Measurements from ENCODE around the gene ISG15. TPM values are rescaled to one million over a fixed set of nuclear protein-coding genes. Genes with fewer than 3 reads are reported as not detected.
"Not testable (repeated sequence)": the region's sequence is repeated elsewhere in the genome, so short reads cannot be mapped to it uniquely, and the experiment has no call there.

ISG15 gene
- total RNA-seq, 2 experiments from 2014 or later = 593 to 623 TPM

DNA sequence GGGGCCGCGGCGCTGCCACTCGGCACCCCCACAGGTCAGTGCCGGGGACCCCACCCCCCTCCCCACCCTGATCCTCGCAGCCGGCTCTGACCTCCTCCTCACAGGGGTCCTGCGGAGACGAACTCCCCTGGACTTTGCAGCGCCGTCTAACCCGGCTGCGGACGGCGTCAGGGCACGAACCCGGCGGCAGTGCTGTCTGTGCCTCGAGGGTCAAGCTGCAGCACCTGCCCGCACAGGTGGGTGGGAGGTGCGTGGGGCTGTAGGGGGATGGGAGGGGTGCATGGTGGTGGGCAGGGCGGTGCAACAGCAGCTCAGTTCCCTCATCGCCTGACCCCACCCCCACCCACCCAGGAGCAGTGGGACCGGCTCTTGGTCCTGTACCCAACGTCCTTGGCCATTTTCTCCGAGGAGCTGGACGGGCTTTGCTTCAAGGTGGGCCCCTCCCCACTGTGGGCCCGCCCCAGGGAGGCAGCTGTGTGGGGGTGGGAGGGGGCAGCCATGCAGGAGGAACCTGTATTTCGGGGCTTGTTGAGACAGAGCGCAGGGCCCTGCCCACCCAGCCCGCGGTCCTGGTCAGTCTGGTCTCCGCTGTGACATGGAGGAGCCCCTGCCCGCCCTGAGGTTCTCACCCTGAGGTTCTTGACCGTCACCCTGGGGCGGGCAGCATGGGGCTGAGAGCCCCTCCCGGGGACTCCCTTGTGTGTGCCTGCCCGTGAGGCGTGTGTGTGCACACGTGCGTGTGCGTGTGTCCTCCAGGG is 42.1 kb upstream of the ISG15 start:
- ChIA-PET POLR2A (no interaction called here), CTCF (interaction anchor here (0.9 kb wide), 1 partner anchor 65 kb away, joined by 3 read pairs; no protein-coding TSS in a partner anchor)
- Mint-ChIP-seq H3K36me3 (ENCODE audit: low read depth) (no peaks in the 10 kb centered on the region), H3K27ac (no peak overlapping the region), H3K4me1 (peaks cover 15% of the 10 kb centered on the region), H3K4me3 (no peak overlapping the region), H3K27me3 (peaks cover 11% of the 10 kb centered on the region), H3K9me3 (peaks cover 7% of the 10 kb centered on the region)
- DNase-seq = no peak

DNA sequence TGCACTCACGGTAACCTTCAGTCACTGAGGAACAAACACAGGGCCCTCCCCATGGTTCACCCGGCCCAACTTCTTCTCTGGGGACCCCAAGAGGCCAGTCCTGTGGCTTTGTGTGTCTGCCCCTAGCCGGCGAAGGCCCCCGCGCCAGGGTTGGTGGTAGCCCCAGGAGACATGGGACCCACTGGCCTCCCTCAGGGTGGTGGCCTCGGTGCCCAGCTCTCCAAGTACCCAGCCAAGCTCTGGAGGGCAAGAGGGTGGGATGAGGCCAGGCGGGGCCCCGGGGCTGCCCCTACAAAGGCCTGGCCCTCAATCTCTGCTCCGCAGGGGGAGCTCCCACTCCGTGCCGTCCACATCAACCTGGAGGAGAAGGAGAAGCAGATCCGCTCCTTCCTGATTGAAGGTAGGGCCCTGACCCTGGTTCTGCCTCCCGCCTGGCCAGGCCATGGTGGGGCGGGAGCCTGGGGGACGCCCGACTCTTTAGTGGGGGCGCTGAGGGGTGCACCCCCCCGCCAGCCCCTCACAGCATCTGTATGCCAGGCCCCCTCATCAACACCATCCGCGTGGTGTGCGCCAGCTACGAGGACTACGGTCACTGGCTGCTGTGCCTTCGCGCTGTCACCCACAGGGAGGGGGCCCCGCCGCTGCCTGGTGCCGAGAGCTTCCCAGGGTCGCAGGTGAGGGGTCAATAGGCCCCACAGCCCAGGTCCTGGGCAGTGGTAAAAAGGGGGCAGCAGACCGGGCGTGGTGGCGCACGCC is 41.4 kb upstream of the ISG15 start:
- H3K4me1 Mint-ChIP-seq = peaks cover 12% of the 10 kb centered on the region
- no peak overlapping the region for H3K27ac Mint-ChIP-seq
- H3K4me3 Mint-ChIP-seq = no peak overlapping the region
- peaks cover 11% of the 10 kb centered on the region for H3K27me3 Mint-ChIP-seq
- peaks cover 7% of the 10 kb centered on the region for H3K9me3 Mint-ChIP-seq
- POLR2A ChIA-PET = no interaction called here
- CTCF ChIA-PET = interaction anchor here (0.9 kb wide), 1 partner anchor 66 kb away, joined by 3 read pairs; no protein-coding TSS in a partner anchor
- no peaks in the 10 kb centered on the region for H3K36me3 Mint-ChIP-seq (ENCODE audit: low read depth)
- no peak for DNase-seq

DNA sequence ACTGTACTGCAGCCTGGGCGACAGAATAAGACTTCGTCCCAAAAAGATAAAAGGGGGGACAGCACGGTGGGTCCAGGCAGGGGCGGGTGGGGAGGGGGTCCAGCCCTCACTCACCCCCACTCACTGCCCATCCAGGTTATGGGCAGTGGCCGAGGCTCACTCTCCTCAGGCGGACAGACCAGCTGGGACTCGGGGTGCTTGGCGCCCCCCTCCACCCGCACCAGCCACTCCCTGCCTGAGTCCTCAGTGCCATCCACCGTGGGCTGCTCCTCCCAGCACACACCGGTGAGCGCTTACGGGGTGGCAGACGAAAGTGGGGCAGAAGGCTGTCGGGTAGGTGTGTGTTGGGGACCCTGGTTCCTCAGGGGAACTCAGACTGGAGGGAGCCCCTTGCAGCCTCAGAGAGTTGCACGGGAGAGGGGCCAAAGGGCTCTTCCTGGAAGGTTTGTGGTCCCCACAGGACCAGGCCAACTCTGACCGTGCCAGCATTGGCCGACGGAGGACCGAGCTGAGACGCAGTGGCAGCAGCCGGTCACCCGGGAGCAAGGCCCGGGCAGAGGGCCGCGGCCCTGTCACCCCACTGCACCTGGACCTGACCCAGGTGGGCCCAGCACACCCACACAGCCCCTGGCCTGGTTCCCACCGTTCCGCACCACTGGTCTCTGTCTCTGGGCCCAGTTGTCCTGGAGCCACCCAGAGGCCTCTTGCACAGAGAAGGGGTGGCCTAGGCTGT is 40.4 kb upstream of the ISG15 start:
- CTCF ChIA-PET = no interaction called here
- peaks cover 9% of the 10 kb centered on the region for H3K4me1 Mint-ChIP-seq
- no peak for DNase-seq
- H3K27me3 Mint-ChIP-seq = peaks cover 11% of the 10 kb centered on the region
- no peak overlapping the region for H3K27ac Mint-ChIP-seq
- POLR2A ChIA-PET = no interaction called here
- no peak overlapping the region for H3K4me3 Mint-ChIP-seq
- H3K9me3 Mint-ChIP-seq = peaks cover 7% of the 10 kb centered on the region
- no peaks in the 10 kb centered on the region for H3K36me3 Mint-ChIP-seq (ENCODE audit: low read depth)

DNA sequence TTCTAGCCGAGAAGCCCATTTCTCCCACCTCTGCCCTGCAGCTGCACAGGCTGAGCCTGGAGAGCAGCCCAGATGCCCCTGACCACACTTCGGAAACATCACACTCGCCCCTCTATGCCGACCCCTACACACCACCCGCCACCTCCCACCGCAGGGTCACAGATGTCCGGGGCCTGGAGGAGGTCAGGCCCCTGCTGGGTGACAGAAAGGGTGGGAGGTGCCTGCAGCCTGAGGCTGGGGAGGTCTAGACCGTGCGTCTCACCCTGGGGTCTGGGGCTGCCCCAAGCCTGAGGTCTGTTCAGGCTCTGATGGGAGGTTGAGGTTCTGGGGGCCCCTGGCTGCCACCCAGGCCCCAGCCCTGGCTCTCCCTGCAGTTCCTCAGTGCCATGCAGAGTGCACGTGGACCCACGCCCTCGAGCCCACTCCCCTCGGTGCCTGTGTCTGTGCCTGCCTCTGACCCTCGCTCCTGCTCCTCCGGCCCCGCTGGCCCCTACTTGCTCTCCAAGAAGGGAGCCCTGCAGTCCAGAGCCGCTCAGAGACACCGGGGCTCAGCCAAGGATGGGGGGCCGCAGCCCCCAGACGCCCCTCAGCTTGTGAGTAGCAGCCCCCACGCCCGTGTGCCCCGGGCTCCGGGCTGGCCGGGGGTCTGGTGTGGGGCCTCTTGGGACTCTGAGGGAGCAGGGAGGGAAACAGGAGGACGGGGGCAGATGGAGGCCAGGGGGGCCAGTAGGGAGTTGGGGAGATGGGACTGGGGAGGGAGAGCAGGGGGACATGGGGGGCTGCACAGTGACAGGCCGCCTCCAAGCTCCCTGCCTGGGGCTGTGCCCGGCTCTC is 39.6 kb upstream of the ISG15 start:
- ChIA-PET POLR2A (no interaction called here), CTCF (no interaction called here)
- peaks cover 7% of the 10 kb centered on the region for H3K9me3 Mint-ChIP-seq
- peaks cover 11% of the 10 kb centered on the region for H3K27me3 Mint-ChIP-seq
- H3K36me3 Mint-ChIP-seq (ENCODE audit: low read depth) = no peaks in the 10 kb centered on the region
- DNase-seq = no peak
- H3K27ac Mint-ChIP-seq = no peak overlapping the region
- peaks cover 12% of the 10 kb centered on the region for H3K4me1 Mint-ChIP-seq
- H3K4me3 Mint-ChIP-seq = no peak overlapping the region

DNA sequence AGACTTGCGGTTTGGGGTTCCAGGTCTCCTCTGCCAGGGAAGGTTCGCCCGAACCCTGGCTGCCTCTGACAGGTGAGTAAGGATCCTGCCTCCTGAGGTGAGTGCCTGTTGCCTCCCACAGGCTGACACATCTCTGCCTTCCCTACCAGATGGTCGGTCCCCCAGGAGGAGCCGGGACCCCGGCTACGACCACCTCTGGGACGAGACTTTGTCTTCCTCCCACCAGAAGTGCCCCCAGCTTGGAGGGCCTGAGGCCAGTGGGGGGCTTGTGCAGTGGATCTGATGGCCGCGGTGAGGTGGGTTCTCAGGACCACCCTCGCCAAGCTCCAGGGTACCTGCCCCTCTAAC is 39.0 kb upstream of the ISG15 start:
- peaks cover 7% of the 10 kb centered on the region for H3K27me3 Mint-ChIP-seq
- no peak for DNase-seq
- CTCF ChIA-PET = no interaction called here
- POLR2A ChIA-PET = no interaction called here
- H3K36me3 Mint-ChIP-seq (ENCODE audit: low read depth) = no peaks in the 10 kb centered on the region
- peaks cover 5% of the 10 kb centered on the region for H3K9me3 Mint-ChIP-seq
- no peak overlapping the region for H3K27ac Mint-ChIP-seq
- no peak overlapping the region for H3K4me3 Mint-ChIP-seq
- H3K4me1 Mint-ChIP-seq = peaks cover 12% of the 10 kb centered on the region

DNA sequence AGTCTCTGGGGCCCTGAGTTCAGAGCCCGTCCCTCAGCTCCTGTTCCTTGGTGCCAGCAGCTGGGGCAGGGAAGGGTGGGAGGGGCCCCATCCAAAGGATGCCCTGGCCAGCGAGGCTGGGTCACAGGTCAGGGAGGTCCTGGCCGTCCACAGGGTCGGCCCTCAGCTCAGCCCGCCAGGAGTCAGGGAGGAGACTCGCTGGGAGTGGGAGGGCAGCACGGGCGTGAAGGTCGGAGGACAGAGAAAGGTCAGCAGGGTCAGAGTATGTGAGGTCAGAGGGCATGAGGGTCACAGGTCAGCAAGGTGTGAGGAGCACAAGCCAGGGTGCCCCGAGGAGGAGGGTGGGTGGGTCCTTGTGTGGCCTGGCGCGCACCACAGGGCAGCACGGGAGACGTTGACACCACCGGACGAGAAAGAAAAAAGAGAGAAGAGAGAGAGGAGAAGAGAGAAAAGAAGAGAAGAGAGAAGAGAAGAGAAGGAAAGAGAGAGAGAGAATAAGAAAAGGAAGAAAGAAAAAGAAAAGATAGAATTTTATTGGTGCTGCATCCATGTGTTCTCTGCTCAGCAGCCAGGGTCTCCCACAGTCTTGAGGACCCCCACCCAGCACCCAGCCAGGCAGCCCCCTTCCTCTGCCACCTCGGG is 38.5 kb upstream of the ISG15 start:
- POLR2A ChIA-PET = interaction anchor here (2.2 kb wide), 1 partner anchor 8 kb away, joined by 7 read pairs; no protein-coding TSS in a partner anchor
- Mint-ChIP-seq H3K27ac (no peak overlapping the region), H3K4me1 (peaks cover 12% of the 10 kb centered on the region), H3K4me3 (no peak overlapping the region), H3K9me3 (no peaks in the 10 kb centered on the region), H3K36me3 (ENCODE audit: low read depth) (no peaks in the 10 kb centered on the region), H3K27me3 (peaks cover 2% of the 10 kb centered on the region)
- CTCF ChIA-PET = interaction anchor here (1.6 to 2.3 kb wide), 3 partner anchors 7 to 69 kb away, joined by 7 to 12 read pairs (median 11); partner anchors contain the start of genes NOC2L and PLEKHN1
- no peak for DNase-seq

DNA sequence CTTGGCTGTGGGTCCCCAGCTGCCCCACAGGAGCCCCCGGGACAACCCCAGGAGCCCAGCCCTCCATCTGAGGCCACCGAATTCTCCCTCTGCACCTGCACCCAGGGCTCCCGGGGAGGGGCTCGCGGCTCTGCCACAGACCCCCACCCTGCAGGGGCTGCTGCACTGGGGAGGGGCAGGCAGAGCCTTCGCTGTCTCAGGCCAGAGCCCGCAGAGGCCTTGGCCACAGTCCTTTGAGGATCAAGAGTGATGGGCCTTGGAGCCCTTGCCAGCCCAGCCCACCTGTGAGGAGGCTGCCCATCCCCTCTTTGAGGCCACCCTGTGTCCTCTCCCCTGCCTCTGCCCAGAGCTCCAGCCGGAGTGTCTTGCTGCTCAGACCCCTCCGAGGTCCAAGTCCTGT is 37.9 kb upstream of the ISG15 start:
- Mint-ChIP-seq H3K36me3 (ENCODE audit: low read depth) (no peaks in the 10 kb centered on the region), H3K9me3 (no peaks in the 10 kb centered on the region), H3K4me1 (peaks cover 12% of the 10 kb centered on the region), H3K27ac (no peak overlapping the region), H3K4me3 (no peak overlapping the region), H3K27me3 (peaks cover 2% of the 10 kb centered on the region)
- no peak for DNase-seq
- ChIA-PET CTCF (interaction anchor here (1.6 to 2.3 kb wide), 3 partner anchors 8 to 69 kb away, joined by 7 to 12 read pairs (median 11); partner anchors contain the start of genes NOC2L and PLEKHN1), POLR2A (interaction anchor here (2.2 kb wide), 1 partner anchor 8 kb away, joined by 7 read pairs; no protein-coding TSS in a partner anchor)

DNA sequence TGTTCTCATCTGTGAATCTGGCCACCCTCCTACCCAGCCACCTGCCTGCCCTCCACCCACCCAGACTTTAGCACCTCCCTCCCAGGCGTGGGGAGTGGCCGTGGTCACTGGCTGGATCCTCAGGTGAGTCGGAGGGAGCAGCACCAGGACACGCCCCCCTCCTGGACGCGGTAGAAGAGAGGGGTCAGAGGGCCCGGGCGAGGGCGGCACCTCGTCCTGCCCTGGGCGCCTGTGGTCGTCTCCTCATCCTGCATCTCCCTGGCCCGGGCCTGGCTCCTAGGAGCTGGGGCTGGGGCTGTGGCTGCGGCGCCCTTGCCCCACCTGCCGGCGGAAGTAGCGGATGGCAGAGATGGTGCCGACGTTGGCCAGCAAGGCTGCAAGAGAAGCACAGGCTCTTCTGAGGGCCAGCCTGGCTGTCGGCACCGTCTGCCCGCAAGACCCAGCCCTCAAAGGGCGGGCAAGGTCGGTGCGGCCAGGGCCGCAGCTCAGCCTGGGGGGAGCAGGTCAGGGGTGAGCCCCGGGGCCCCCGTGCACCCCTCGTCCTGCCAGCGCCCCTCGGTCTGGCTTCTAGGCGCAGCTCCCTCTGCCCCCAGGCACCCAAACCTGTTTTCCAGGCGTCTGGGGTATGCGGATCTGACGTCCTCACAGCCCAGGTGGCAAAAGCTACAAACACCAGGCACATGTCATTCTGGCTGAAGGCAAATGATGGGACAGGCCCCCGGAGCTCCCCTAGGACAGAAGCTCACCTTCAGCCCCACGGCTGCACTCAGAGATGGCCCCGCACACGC is 37.2 kb upstream of the ISG15 start:
- H3K9me3 Mint-ChIP-seq = no peaks in the 10 kb centered on the region
- peaks cover 2% of the 10 kb centered on the region for H3K27me3 Mint-ChIP-seq
- no peak overlapping the region for H3K27ac Mint-ChIP-seq
- POLR2A ChIA-PET = interaction anchor here (2.2 kb wide), 1 partner anchor 9 kb away, joined by 7 read pairs; no protein-coding TSS in a partner anchor
- no peak overlapping the region for H3K4me3 Mint-ChIP-seq
- H3K4me1 Mint-ChIP-seq = peaks cover 12% of the 10 kb centered on the region
- H3K36me3 Mint-ChIP-seq (ENCODE audit: low read depth) = no peaks in the 10 kb centered on the region
- CTCF ChIA-PET = interaction anchor here (0.7 to 2.3 kb wide), 6 partner anchors 9 to 107 kb away, joined by 3 to 12 read pairs (median 6); partner anchors contain the start of genes HES4, NOC2L and PLEKHN1
- peak; percentile 78 for DNase-seq

DNA sequence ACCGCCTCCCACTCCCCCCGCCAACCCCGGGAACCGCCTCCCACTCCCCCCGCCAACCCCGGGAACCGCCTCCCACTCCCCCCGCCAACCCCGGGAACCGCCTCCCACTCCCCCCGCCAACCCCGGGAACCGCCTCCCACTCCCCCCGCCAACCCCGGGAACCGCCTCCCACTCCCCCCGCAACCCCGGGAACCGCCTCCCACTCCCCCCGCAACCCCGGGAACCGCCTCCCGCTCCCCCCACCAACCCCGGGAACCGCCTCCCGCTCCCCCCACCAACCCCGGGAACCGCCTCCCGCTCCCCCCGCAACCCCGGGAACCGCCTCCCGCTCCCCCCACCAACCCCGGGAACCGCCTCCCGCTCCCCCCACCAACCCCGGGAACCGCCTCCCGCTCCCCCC is 36.5 kb upstream of the ISG15 start:
- CTCF ChIA-PET = interaction anchor here (0.7 to 2.3 kb wide), 6 partner anchors 9 to 108 kb away, joined by 3 to 12 read pairs (median 6); partner anchors contain the start of genes HES4, NOC2L and PLEKHN1
- peaks cover 12% of the 10 kb centered on the region for H3K4me1 Mint-ChIP-seq
- not testable (repeated sequence) for H3K27me3 Mint-ChIP-seq; H3K9me3 Mint-ChIP-seq; DNase-seq; H3K4me3 Mint-ChIP-seq; H3K36me3 Mint-ChIP-seq (ENCODE audit: low read depth); H3K27ac Mint-ChIP-seq
- POLR2A ChIA-PET = interaction anchor here (2.2 kb wide), 1 partner anchor 10 kb away, joined by 7 read pairs; no protein-coding TSS in a partner anchor

DNA sequence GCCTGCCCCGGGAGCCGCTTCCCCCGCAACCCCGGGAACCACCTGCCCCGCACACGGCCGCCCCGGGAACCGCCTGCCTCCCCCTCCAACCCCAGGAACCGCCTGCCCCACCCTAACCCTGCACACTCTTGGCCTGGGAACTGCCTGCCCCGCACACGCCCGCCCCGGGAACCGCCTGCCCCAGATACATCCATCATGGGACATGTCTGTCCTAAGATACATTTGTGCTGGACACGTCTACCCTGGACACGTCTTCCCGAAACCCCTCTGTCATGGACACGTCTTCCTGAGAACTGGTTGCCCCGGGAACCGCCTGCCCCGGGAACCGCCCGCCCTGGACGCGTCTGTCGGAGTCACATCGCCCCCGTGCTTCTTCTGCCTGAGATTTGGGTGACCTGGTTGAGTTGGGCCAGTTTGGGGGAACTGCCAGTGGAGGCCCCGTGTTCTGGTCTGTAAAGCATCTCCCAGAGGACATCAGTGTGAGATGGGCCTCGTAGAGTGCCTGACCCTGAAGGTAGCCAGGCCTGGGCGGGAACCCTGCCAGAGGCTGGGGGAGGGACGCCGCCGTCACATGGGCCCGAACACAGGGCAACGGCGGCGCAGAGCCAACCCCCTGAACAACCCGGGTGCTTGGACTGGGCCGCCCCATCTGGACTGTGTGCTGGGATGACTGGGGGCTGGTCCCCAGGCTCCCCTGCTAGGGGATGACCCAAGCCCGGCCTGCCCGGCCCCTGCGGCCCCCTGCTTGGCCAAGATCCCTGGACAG is 35.0 kb upstream of the ISG15 start:
- no peak overlapping the region for H3K27ac Mint-ChIP-seq
- no peaks in the 10 kb centered on the region for H3K36me3 Mint-ChIP-seq (ENCODE audit: low read depth)
- no peak overlapping the region for H3K4me3 Mint-ChIP-seq
- peaks cover 7% of the 10 kb centered on the region for H3K27me3 Mint-ChIP-seq
- ChIA-PET CTCF (no interaction called here), POLR2A (no interaction called here)
- H3K9me3 Mint-ChIP-seq = no peaks in the 10 kb centered on the region
- peaks cover 12% of the 10 kb centered on the region for H3K4me1 Mint-ChIP-seq
- DNase-seq = no peak

All from activated CD4-positive, alpha-beta memory T cell treated with anti-CD3 and anti-CD28 coated beads, Interleukin-2, amount 10 ng/mL, durations not matched to agents 7 days and 5 days (primary cell).